Thyroid gland (tissue), 4 donors: Measurements from ENCODE around the gene SHROOM4. TPM values are rescaled to one million over a fixed set of nuclear protein-coding genes. Genes with fewer than 3 reads are reported as not detected.

Source experiments
- DNase-seq, 2 donors: peaks; one replicate each; pipeline ENCODE4 v3.0.0-alpha.2; 2019
- H3K27ac ChIP-seq, 3 donors: fragments of 200-600 bp; sonication (generic); 1 replicate in 2 of 3; 2 replicates in 1 of 3; pipeline ENCODE4 v1.5.1; 2016 to 2019; ENCODE audit warnings: mild to moderate bottlenecking in 1 of 3, moderate library complexity in 1 of 3
- H3K27me3 ChIP-seq: fragments of 200-600 bp; sonication (generic); one replicate; pipeline ENCODE4 v1.5.1; 2019
- H3K36me3 ChIP-seq, 2 donors: fragments of 200-600 bp; sonication (generic); one replicate each; pipeline ENCODE4 v1.5.1; 2016 to 2019
- H3K4me1 ChIP-seq, 2 donors: fragments of 200-600 bp; sonication (generic); one replicate each; pipeline ENCODE4 v1.5.1; 2017 to 2019
- H3K4me3 ChIP-seq, 3 donors: fragments of 200-600 bp; sonication (generic); replicated peaks in 1 of 3; 1 replicate in 2 of 3; 2 replicates in 1 of 3; pipeline ENCODE4 v1.5.1; 2016; ENCODE audit warnings: mild to moderate bottlenecking in 1 of 3
- H3K9me3 ChIP-seq: fragments of 200-600 bp; sonication (generic); one replicate; pipeline ENCODE4 v1.5.1; 2017
- POLR2A ChIP-seq, 2 donors: fragments of 450-650 bp; IDR thresholded peaks; one replicate each; pipeline ENCODE4 v1.6.1; 2017; ENCODE audit warnings: antibody characterized with exemption in 2 of 2, mild to moderate bottlenecking in 2 of 2, moderate library complexity in 1 of 2
- WGBS, 2 donors: methylation state at CpG; one replicate each; pipeline ENCODE4 v1.1.5; 2017; 5-methylcytosine and 5-hydroxymethylcytosine counted together
- intact Hi-C: fragments of 100-400 bp; cut with DNase I; formaldehyde crosslinking; loops from one replicate; pipeline ENCODE4 v1.15.1; 2023
- total RNA-seq, 4 donors: library from RNA; depleted of rRNA; stranded (reverse); fragments of >200 nt; gene quantifications; one replicate each; pipeline ENCODE4 v1.2.3, GENCODE V29; 2016
- TF ChIP-seq, protein P1 (sequence below), 6 experiments: fragments of 200-600 bp in 3 of 6; fragments of 450-650 bp in 3 of 6; sonication (generic) in 3 of 6; IDR thresholded peaks; one replicate each; pipeline ENCODE4 v1.5.1; 2016 to 2019; ENCODE audit warnings: antibody characterized with exemption in 6 of 6, mild to moderate bottlenecking in 2 of 6, inconsistent platforms in 1 of 6, moderate library complexity in 1 of 6

SHROOM4 gene
- total RNA-seq, 4 donors from 2014 or later = 4.1 to 10.8 (median 6.9) TPM

GRCh38 chrX:50805276-50805675 is 8.7 kb downstream of the SHROOM4 start:
- no peaks in the 10 kb centered on the region for H3K9me3 ChIP-seq
- no peak for DNase-seq
- no peak overlapping the region for H3K4me3 ChIP-seq
- no peaks in the 10 kb centered on the region for H3K36me3 ChIP-seq
- peaks cover 0 to 13% of the 10 kb centered on the region in 2 donors for H3K4me1 ChIP-seq
- H3K27me3 ChIP-seq = no peaks in the 10 kb centered on the region
- intact Hi-C loops = no loop called here
- 41 to 51% methylated on average over 4 of the region's 4 CpGs for WGBS, 2 donors
- TF ChIP-seq POLR2A (IDR thresholded peaks at IDR 0.05) = no peak
- no peak overlapping the region for H3K27ac ChIP-seq

GRCh38 chrX:50801135-50801534 is 12.9 kb downstream of the SHROOM4 start:
- 8 to 27% methylated on average over 2 of the region's 2 CpGs for WGBS, 2 donors
- Histone ChIP-seq H3K27ac (no peak overlapping the region), H3K4me1 (peaks cover 0 to 13% of the 10 kb centered on the region in 2 donors), H3K4me3 (no peak overlapping the region), H3K27me3 (no peaks in the 10 kb centered on the region), H3K36me3 (no peaks in the 10 kb centered on the region), H3K9me3 (no peaks in the 10 kb centered on the region)
- no peak for TF ChIP-seq POLR2A (IDR thresholded peaks at IDR 0.05)
- TF ChIP-seq, protein P1, sequence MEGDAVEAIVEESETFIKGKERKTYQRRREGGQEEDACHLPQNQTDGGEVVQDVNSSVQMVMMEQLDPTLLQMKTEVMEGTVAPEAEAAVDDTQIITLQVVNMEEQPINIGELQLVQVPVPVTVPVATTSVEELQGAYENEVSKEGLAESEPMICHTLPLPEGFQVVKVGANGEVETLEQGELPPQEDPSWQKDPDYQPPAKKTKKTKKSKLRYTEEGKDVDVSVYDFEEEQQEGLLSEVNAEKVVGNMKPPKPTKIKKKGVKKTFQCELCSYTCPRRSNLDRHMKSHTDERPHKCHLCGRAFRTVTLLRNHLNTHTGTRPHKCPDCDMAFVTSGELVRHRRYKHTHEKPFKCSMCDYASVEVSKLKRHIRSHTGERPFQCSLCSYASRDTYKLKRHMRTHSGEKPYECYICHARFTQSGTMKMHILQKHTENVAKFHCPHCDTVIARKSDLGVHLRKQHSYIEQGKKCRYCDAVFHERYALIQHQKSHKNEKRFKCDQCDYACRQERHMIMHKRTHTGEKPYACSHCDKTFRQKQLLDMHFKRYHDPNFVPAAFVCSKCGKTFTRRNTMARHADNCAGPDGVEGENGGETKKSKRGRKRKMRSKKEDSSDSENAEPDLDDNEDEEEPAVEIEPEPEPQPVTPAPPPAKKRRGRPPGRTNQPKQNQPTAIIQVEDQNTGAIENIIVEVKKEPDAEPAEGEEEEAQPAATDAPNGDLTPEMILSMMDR (IDR thresholded peaks at IDR 0.05) = no peak
- DNase-seq = peak; percentile 24 to 25
- intact Hi-C loops = no loop called here

- 11 to 18% methylated on average over 2 to 4 of the region's 4 CpGs for WGBS, 2 donors
- TF ChIP-seq POLR2A (IDR thresholded peaks at IDR 0.05) = no peak
- TF ChIP-seq, protein P1 (IDR thresholded peaks at IDR 0.05) = no peak
- no peaks in the 10 kb centered on the region for H3K27me3 ChIP-seq
- H3K27ac ChIP-seq = no peak overlapping the region
- no peaks in the 10 kb centered on the region for H3K36me3 ChIP-seq
- H3K4me3 ChIP-seq = no peak overlapping the region
- H3K9me3 ChIP-seq = no peaks in the 10 kb centered on the region
- intact Hi-C loops = no loop called here
- peaks cover 0 to 9% of the 10 kb centered on the region in 2 donors for H3K4me1 ChIP-seq
- DNase-seq = peak in 1 of 2 donors; percentile 3
Observed at GRCh38 chrX:50799531-50799961, 14.4 kb downstream of the SHROOM4 start.

- no peak for TF ChIP-seq POLR2A (IDR thresholded peaks at IDR 0.05)
- TF ChIP-seq, protein P1 (IDR thresholded peaks at IDR 0.05) = no peak
- H3K4me1 ChIP-seq = peaks cover 0 to 9% of the 10 kb centered on the region in 2 donors
- no peak overlapping the region for H3K27ac ChIP-seq
- H3K9me3 ChIP-seq = no peaks in the 10 kb centered on the region
- intact Hi-C loops = no loop called here
- no peaks in the 10 kb centered on the region for H3K36me3 ChIP-seq
- no peak overlapping the region for H3K4me3 ChIP-seq
- DNase-seq = no peak
- H3K27me3 ChIP-seq = no peaks in the 10 kb centered on the region
- WGBS, 2 donors = 75 to 85% methylated on average over 4 of the region's 4 CpGs
Observed at GRCh38 chrX:50798783-50799182, 15.2 kb downstream of the SHROOM4 start.

DNA sequence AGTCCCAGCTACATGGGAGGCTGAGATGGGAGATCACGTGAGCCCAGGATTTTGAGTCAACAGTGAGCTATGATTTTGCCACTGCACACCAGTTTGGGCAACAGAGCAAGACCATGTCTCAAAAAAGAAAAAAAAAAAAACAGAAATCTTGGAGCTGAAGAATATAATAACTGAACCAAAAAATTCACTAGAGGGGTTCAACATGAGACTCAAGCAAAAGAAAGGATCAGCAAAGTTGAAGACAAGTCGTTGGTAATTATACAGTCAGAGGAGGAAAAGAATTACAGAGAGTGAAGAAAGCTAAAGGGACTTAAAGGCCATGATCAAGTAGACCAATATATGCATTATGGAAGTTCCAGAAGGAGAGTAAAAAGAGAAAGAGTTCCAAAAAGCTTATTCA is 26.9 kb downstream of the SHROOM4 start:
- H3K4me3 ChIP-seq = no peak overlapping the region
- intact Hi-C loops = no loop called here
- DNase-seq = no peak
- H3K4me1 ChIP-seq = no peaks in the 10 kb centered on the region
- 85 to 91% methylated on average over 2 of the region's 2 CpGs for WGBS, 2 donors
- TF ChIP-seq POLR2A (IDR thresholded peaks at IDR 0.05) = no peak
- no peak overlapping the region for H3K27ac ChIP-seq
- H3K9me3 ChIP-seq = no peaks in the 10 kb centered on the region
- H3K36me3 ChIP-seq = no peaks in the 10 kb centered on the region
- no peaks in the 10 kb centered on the region for H3K27me3 ChIP-seq

DNA sequence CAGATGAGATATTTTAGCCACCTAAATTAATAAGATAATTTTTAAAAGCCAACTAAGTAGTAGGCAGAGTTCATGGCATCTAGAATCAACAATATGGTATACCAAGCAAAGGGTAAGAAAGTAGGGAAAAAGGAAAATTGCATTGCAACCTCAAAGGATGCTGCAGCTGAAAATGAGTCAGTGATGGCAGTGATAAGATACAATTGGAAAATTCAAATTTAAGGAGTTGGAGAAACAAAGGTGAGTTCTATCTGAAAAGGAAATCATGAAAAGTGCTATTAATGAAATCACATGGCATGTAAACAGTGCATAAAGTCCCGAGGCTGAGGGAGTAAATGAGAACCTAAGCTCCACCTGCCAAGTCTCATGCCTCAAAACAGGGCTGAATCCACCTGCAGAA is 33.9 kb downstream of the SHROOM4 start:
- no peaks in the 10 kb centered on the region for H3K36me3 ChIP-seq
- DNase-seq = no peak
- H3K27me3 ChIP-seq = no peaks in the 10 kb centered on the region
- no peak overlapping the region for H3K27ac ChIP-seq
- intact Hi-C loops = no loop called here
- no peak overlapping the region for H3K4me3 ChIP-seq
- 39 to 40% methylated on average over 1 of the region's 1 CpG for WGBS, 2 donors
- no peaks in the 10 kb centered on the region for H3K4me1 ChIP-seq
- no peaks in the 10 kb centered on the region for H3K9me3 ChIP-seq
- TF ChIP-seq POLR2A (IDR thresholded peaks at IDR 0.05) = no peak
- TF ChIP-seq, protein P1 (IDR thresholded peaks at IDR 0.05) = no peak
